ENCODE results near the gene HOXA13. TPM values are rescaled to one million over a fixed set of nuclear protein-coding genes. Genes with fewer than 3 reads are reported as not detected.

HOXA13 gene
- total RNA-seq, 1 donor from 2014 or later, result not detected

DNA sequence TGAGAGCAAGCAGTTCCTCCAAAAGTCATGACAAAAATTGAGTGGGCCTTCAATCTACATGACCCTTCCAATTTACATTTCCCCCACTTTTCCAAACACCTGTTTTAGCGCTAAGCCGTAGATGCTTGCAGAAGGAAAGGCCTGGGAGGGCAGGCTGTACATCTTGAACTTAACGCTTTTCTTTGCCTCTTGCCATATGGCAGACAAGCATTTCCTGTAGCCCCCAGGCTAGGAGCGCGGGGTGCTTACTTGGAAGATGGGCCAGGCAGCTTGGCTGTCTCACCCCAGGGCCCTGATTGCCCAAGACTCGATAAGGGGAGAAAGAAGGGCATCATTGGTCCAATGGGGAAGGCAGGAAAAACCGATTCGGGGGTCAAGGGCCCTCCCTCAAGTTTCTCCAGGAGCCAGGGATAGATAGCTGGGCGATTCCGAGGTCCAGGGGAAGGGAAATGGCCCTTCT lies 27.5 kb downstream of the HOXA13 start:
- intact Hi-C loops (cut with micrococcal nuclease), result loop anchor here (2.0 kb wide), 2 partner anchors 16 to 24 kb away; partner anchors contain the start of gene HOXA7
- H3K9me3 Mint-ChIP-seq, result peaks cover 8% of the 10 kb centered on the region
- peak overlapping the region; percentile 80 for H3K27ac Mint-ChIP-seq
- peaks cover 62% of the 10 kb centered on the region for H3K27me3 Mint-ChIP-seq
- peaks cover 5% of the 10 kb centered on the region for H3K4me1 Mint-ChIP-seq
- peaks cover 7% of the 10 kb centered on the region for H3K36me3 Mint-ChIP-seq (ENCODE audit: low read depth)
- no peak for DNase-seq
- no peak overlapping the region for H3K4me3 Mint-ChIP-seq

DNA sequence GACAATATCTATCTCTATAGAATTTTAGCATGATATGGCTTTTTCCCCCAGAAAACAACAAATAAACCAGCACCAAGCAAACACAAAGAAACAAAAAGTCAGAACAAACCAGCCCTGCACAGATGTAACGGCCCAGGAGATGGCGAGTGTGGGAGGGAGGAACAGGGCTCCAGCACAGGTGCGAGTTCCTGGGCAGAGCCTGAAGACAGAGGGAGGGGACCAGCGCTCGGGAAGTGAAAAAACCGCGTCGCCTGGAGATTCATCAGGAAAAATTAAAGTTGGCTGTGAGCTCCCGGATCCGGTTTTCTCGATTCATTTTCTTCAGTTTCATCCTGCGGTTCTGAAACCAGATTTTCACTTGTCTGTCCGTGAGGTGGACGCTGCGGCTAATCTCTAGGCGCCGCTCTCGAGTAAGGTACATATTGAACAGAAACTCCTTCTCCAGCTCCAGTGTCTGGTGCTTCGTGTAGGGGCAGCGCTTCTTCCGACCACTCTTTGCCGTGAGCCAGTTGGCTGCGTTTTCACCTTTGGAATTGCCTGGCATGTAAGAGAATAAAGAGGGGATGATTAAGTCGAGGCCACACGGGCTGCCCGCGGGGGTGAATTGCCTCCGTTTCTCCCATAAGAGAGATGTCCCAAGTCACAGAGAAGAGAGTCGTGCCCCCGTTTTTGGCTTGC lies 28.1 kb downstream of the HOXA13 start:
- DNase-seq, result no peak
- H3K27me3 Mint-ChIP-seq, result peaks cover 67% of the 10 kb centered on the region
- no peak overlapping the region for H3K4me3 Mint-ChIP-seq
- intact Hi-C loops (cut with micrococcal nuclease), result loop anchor here (2.0 kb wide), 3 partner anchors 13 to 25 kb away; partner anchors contain the start of genes HOXA11 and HOXA7
- peaks cover 7% of the 10 kb centered on the region for H3K36me3 Mint-ChIP-seq (ENCODE audit: low read depth)
- H3K4me1 Mint-ChIP-seq, result peaks cover 5% of the 10 kb centered on the region
- peaks cover 8% of the 10 kb centered on the region for H3K9me3 Mint-ChIP-seq
- H3K27ac Mint-ChIP-seq, result peak overlapping the region; percentile 80

DNA sequence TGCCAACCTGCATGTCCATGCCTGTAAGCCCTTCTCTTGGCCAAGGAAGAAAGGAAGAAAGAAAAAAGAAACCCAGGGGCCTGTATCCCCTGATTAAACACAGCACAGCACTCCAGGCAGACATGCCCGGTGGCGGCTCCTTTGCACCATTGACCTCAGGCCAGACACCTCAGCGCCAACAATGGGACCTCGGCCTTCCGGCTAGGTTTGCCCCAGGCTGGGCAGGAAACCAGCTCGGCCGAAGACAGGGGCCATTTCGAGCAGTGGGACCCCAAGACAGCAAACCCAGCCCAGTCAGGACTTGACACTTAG lies 28.6 kb downstream of the HOXA13 start:
- H3K4me1 Mint-ChIP-seq, result peaks cover 5% of the 10 kb centered on the region
- peaks cover 7% of the 10 kb centered on the region for H3K36me3 Mint-ChIP-seq (ENCODE audit: low read depth)
- peaks cover 8% of the 10 kb centered on the region for H3K9me3 Mint-ChIP-seq
- no peak overlapping the region for H3K4me3 Mint-ChIP-seq
- H3K27ac Mint-ChIP-seq, result no peak overlapping the region
- intact Hi-C loops (cut with micrococcal nuclease), result loop anchor here (2.0 kb wide), 1 partner anchor 14 kb away; the partner anchor contains the start of gene HOXA11
- peaks cover 67% of the 10 kb centered on the region for H3K27me3 Mint-ChIP-seq
- DNase-seq, result no peak

DNA sequence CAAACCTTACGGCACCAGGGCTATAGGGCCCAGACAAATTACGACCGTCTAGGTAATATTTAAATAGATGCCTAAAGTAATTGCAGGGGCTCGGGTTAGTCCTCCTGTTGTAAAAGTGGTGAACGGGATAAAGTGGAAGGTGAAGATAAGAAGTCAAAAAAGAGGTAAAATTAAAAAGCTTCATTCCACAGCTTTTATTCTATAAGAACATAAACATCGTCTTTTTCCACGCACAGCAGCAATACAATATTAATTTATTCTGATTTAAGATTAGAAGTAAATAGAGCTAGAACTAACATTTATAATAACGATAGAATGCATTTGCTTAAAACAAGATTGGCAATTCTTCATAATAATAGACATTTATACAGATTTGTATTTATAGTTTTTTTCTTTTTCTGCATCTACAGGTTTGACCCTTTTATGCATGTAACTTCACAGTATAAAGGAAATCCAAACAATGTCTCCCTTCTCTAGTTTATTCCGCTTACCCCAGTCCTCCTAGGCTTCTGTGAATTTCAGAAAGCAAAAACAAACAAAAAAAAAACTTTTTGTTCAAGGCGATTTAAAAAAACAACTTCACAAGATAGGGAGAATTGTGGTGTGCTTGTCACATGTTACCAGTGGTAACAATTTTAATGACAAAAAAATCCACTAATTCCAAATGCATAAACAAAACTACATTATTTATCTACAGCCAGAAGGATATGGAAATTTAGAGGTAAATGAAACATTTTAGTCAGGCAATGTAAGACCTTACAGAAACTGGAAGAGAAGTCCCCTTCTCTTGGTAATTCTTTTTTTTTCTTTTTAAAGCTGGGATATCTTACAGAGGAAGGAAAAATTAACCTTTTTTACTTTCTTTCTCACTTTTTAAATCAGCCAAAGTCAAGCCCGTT lies 29.2 kb downstream of the HOXA13 start:
- Mint-ChIP-seq H3K36me3 (ENCODE audit: low read depth) (peaks cover 7% of the 10 kb centered on the region), H3K27ac (no peak overlapping the region), H3K27me3 (peaks cover 65% of the 10 kb centered on the region), H3K4me3 (no peak overlapping the region), H3K4me1 (peaks cover 5% of the 10 kb centered on the region), H3K9me3 (peaks cover 8% of the 10 kb centered on the region)
- intact Hi-C loops (cut with micrococcal nuclease), result loop anchor here (2.0 kb wide), 1 partner anchor 14 kb away; the partner anchor contains the start of gene HOXA11
- no peak for DNase-seq

DNA sequence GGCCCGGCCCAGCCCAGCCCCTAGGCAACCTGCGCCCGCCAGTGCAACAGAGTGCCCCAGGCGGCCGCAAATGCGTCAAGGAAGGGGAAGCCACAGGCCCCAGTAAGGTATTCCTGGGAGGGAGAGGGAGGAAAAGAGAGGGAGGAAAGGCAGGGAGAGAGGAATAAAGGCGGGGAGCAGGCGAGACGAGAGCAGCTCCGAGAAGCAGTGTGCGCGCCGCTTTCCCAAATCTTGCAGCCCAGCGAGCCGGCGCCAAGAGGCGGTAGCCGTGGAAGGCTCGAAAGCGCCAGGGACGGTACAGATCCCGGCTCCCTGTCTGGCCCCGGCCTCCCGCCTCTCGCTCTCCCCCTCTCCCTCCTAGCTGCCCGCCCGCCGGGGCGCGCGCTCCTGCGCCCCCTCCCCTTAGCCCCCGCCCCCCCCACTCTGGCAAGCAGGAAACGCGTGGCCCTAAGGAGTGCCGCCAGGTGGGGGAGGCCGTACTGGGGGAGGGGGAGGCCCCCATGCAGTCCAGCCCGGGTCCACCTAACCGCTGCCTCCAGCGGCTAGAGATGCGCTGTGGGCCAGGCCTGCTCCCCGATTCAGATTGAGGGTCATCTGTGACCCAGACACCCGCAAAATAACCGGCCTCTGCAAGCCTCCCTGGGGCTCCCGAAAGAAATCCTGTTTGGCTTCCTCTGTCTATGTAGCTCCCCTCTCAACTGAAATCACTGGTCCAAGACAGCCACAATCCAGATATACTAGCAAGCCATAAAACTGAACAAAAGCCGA lies 30.0 kb downstream of the HOXA13 start:
- H3K4me3 Mint-ChIP-seq, result no peak overlapping the region
- H3K36me3 Mint-ChIP-seq (ENCODE audit: low read depth), result peaks cover 7% of the 10 kb centered on the region
- peaks cover 5% of the 10 kb centered on the region for H3K4me1 Mint-ChIP-seq
- H3K9me3 Mint-ChIP-seq, result peaks cover 8% of the 10 kb centered on the region
- intact Hi-C loops (cut with micrococcal nuclease), result loop anchor here (2.0 kb wide), 1 partner anchor 15 kb away; the partner anchor contains the start of gene HOXA11
- H3K27me3 Mint-ChIP-seq, result peaks cover 62% of the 10 kb centered on the region
- DNase-seq, result no peak
- H3K27ac Mint-ChIP-seq, result no peak overlapping the region

DNA sequence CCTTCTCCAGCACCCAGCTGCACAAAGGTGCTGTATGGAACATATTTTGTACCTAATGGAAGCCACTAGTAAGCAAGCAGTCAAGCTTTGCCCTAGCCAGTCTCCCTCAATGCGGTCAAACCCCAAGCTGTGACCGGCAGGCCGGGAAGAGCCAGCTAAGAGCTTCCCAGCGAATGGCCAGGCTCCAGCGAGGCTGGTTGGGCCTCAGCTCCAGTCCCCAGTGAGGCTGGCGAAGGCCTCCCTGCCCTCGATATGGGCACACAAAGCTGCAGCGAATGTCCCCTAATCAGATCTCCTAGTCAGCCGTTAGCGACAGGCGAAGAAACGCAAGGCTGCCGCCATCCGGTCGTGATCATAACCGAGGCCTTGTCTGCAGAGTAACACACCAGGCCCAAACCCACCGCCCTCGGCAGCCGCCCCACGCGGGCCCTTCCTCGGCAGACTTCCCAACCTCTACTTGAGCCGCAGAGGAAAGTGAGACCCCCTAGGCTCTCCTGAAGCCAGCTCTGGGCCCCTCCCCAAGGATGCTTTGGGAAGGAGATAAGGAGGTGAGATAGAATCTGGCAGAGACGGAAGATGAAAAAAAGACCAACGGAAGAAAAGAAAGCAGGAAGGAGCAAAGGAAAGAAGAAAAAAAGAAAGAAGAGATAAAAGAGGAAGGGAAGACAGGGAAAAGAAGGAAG lies 31.5 kb downstream of the HOXA13 start:
- Mint-ChIP-seq H3K4me3 (no peak overlapping the region), H3K4me1 (peaks cover 5% of the 10 kb centered on the region), H3K9me3 (peaks cover 8% of the 10 kb centered on the region), H3K27ac (peak overlapping the region; percentile 81), H3K36me3 (ENCODE audit: low read depth) (peaks cover 8% of the 10 kb centered on the region), H3K27me3 (peaks cover 68% of the 10 kb centered on the region)
- intact Hi-C loops (cut with micrococcal nuclease), result no loop called here
- DNase-seq, result peak; percentile 70

DNA sequence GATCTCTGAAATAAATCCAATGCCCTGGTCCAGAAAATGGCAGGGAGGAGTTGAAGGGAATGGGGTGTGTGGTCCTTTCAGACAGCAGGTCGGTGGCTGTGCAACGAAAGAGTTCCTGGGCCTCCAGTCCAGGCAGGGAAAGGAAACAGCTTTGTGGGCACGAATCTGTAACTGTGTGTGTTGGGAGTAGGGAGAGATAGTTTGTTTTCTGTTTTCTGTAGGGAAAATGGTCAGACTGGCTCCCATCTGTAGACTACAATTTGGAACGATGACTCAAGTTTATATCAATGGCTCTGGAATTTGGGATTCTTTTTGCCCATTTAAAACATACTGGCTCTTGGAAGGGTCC lies 32.0 kb downstream of the HOXA13 start:
- peaks cover 5% of the 10 kb centered on the region for H3K4me1 Mint-ChIP-seq
- H3K27me3 Mint-ChIP-seq, result peaks cover 73% of the 10 kb centered on the region
- peaks cover 8% of the 10 kb centered on the region for H3K9me3 Mint-ChIP-seq
- H3K4me3 Mint-ChIP-seq, result no peak overlapping the region
- intact Hi-C loops (cut with micrococcal nuclease), result no loop called here
- no peak overlapping the region for H3K27ac Mint-ChIP-seq
- no peak for DNase-seq
- peaks cover 8% of the 10 kb centered on the region for H3K36me3 Mint-ChIP-seq (ENCODE audit: low read depth)

DNA sequence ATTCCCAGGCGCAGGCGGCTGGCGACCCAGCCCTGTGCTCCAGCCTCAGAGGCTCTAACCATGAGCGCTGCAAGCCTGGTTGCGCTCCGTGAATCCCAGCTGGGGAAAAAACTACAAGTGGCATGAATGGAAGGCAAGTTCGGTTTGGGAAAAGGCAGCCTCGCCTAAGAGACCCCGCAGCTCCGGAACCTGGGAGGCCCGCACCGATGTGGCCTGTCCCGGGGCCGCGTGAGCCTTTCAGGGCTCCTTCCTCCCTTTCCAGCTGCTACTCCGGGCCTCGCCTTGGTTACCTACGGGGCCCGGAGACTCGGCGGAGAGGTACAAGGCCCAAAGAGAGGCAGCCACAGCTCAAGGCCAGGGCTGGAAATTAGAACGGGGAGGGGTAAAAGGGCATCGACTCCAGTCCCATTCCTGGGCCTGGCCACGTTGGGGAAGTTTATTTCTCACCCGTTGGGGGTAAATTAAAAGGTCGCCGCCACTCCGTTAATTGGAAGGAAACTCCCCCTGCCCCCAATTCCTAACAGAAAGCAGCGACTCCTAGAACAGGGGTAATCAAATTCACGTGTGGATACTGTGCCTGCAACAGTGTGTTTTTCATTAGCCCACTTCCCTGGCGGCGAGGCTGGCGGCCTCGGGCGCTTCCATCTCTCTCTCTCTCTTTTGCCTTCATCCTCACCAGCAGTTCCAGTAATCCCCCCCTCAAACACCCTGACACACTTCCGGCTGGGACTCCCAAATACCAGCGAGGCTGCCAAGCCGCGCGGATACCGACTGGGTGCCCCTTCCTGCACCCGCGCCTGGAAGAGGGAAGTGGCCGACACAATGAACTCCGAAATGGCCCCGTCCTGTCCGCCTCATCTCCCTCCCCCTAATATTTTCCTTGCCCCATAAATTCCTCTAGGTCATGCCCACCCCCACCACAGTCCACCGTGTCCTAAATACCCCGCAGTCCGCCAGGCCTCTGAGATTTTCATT lies 33.1 kb downstream of the HOXA13 start:
- intact Hi-C loops (cut with micrococcal nuclease), result no loop called here
- no peak overlapping the region for H3K4me3 Mint-ChIP-seq
- H3K27ac Mint-ChIP-seq, result peak overlapping the region; percentile 6
- H3K36me3 Mint-ChIP-seq (ENCODE audit: low read depth), result peaks cover 8% of the 10 kb centered on the region
- H3K27me3 Mint-ChIP-seq, result peaks cover 76% of the 10 kb centered on the region
- H3K9me3 Mint-ChIP-seq, result peaks cover 3% of the 10 kb centered on the region
- peaks cover 2% of the 10 kb centered on the region for H3K4me1 Mint-ChIP-seq
- no peak for DNase-seq

DNA sequence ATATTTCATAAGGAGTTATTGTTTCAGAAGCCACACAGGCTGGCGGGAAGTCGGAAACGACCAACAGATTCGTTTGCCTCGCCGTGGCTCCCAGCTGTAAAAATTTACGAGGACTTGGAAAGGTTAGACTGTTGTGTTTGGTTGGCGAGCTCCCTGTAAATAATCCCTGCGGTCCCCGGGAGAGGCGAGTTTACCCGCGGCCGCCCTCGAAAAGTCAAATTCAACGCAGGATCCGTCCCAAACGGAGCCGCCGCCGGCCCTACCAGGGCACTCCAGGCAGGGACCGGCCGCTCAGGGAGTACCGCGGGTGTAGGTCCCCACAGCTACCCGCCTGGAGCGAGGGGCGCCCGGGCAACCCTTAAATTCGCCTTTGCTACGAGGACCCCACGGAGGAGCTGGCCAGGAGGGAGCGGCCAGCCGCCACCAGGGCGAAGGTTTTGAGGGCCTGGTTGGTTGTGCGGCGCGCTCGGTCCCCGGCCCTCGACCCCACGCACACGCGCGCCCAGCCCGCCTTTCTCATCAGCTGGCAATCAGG lies 33.8 kb downstream of the HOXA13 start:
- Mint-ChIP-seq H3K27me3 (peaks cover 73% of the 10 kb centered on the region), H3K36me3 (ENCODE audit: low read depth) (peaks cover 8% of the 10 kb centered on the region), H3K4me3 (no peak overlapping the region), H3K9me3 (peaks cover 3% of the 10 kb centered on the region), H3K4me1 (peaks cover 1% of the 10 kb centered on the region), H3K27ac (peak overlapping the region; percentile 75)
- intact Hi-C loops (cut with micrococcal nuclease), result loop anchor here (2.0 kb wide), 1 partner anchor 15 kb away; no protein-coding TSS in a partner anchor
- peak; percentile 63 for DNase-seq

DNA sequence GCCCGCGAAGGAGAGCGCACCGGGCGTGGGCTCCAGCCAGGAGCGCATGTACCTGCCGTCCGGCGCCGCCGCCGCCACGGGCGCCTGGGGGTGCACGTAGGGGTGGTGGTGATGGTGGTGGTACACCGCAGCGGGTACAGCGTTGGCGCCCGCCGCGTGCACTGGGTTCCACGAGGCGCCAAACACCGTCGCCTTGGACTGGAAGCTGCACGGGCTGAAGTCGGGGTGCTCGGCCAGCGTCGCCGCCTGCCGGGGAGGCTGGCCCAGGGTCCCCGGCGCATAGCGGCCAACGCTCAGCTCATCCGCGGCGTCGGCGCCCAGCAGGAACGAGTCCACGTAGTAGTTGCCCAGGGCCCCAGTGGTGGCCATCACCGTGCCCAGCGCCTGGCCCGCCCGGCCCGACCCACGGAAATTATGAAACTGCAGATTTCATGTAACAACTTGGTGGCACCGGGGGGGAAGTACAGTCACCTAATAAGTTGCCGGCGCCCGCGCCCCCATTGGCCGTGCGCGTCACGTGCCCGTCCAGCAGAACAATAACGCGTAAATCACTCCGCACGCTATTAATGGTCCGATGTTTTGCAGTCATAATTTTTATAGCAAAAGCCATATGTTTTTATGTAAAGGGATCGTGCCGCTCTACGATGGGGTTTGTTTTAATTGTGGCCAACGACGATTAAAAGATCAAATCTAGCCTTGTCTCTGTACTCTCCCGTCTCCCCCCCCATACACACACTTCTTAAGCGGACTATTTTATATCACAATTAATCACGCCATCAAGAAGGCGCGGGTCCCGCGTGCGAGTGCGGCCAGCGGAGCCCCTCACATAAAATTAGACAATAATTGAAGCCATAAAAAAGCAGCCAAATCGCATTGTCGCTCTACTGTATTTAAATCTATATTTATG lies 34.5 kb downstream of the HOXA13 start, which contains the start of gene HOXA9:
Gene HOXA9, minus strand, starts transcription at position 449 of the 907 bp plus-strand sequence. Its CDS starts 80 bp downstream, at position 369.
- intact Hi-C loops (cut with micrococcal nuclease), result loop anchor here (2.0 kb wide), 1 partner anchor 15 kb away; no protein-coding TSS in a partner anchor
- H3K27me3 Mint-ChIP-seq, result peaks cover 70% of the 10 kb centered on the region
- peak within 1 kb of the TSS; percentile 75 for H3K27ac Mint-ChIP-seq
- H3K4me3 Mint-ChIP-seq, result no peak within 1 kb of the TSS
- H3K9me3 Mint-ChIP-seq, result peaks cover 2% of the 10 kb centered on the region
- DNase-seq, result no peak
- H3K4me1 Mint-ChIP-seq, result peaks cover 2% of the 10 kb centered on the region
- H3K36me3 Mint-ChIP-seq (ENCODE audit: low read depth), result peaks cover 8% of the 10 kb centered on the region

DNA sequence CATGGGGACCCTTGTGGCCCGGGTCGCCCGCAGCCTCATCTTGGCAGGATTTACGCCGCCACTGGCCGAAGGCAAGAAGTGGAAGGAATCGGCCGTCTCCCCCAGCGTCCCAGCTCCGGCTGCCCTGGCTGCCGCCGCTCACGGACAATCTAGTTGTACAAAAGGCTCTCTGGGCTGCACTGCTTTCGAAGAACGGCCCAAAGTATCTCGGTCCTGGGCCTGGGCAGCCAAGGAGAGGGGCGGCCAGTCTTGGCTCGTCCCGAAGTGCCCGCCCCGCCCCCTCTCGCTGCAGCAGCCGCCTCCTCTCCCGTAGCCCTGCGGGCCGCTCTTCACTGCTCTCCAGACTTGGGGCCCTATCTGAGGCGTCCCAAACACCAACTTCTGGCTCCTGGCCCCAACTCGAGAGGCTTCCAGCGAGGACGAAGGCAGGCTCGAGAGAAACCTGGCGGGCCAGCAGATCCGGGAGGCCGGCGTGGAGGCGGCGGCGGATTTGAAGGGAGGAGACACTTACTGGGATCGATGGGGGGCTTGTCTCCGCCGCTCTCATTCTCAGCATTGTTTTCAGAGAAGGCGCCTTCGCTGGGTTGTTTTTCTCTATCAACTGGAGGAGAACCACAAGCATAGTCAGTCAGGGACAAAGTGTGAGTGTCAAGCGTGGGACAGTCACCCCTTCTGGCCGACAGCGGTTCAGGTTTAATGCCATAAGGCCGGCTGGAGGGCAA lies 35.4 kb downstream of the HOXA13 start:
- intact Hi-C loops (cut with micrococcal nuclease), result loop anchor here (2.0 kb wide), 1 partner anchor 14 kb away; no protein-coding TSS in a partner anchor
- no peaks in the 10 kb centered on the region for H3K9me3 Mint-ChIP-seq
- no peak for DNase-seq
- H3K27me3 Mint-ChIP-seq, result peaks cover 69% of the 10 kb centered on the region
- H3K36me3 Mint-ChIP-seq (ENCODE audit: low read depth), result peaks cover 7% of the 10 kb centered on the region
- H3K4me3 Mint-ChIP-seq, result no peak overlapping the region
- H3K27ac Mint-ChIP-seq, result no peak overlapping the region
- peaks cover 2% of the 10 kb centered on the region for H3K4me1 Mint-ChIP-seq

Data from activated CD4-positive, alpha-beta T cell treated with anti-CD3 and anti-CD28 coated beads, Interleukin-2, amount 10 ng/mL, durations not matched to agents 24 days and 14 days (primary cell).